GM19099 (cell line): ENCODE results near the gene MMEL1.

ENCODE experiments used
- POLR2A ChIP-seq: IDR thresholded peaks from 3 replicates; pipeline ENCODE4 v1.6.1; 2011; ENCODE audit warnings: low read depth; ENCODE audit not compliant: insufficient read length; ENCODE audit errors: extremely low read depth

MMEL1 gene

DNA sequence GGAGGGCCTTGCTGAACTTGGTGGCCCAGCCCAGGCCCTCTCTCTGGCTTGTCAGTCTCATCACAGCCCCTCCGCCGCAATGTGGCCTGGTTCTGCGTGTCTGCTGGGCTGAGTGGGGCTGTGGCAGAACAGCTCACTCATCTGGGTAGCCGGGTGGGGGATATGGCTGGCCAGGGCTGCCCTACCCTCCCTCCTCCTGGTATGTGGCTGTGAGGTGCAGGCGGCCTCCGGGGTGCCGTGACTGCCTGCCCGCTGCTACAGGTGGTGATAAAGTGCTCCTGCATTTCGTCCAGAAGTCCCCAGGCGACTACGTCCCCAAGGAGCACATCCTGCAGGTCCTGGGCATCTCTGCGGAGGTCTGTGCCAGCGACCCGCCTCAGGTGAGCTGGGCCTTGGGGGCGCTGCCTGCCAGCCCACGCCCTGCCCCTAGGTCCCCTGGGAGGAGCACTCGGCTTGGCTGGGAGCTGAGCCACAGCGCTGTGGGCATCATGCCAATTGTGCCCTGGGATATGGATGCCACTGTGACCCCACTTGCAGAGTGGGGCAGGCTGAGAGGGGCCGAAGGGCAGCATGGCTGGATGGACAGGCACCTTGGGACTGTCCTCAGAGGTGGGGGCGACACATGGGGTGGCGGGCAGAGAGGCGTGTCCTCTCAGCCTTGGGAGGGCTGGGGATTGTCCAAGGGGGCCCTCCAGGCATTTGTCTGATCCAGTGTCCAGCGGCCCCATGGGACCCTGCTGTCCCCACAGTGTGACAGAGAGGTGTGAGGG lies 44.0 kb downstream of the MMEL1 start:
- no peak for TF ChIP-seq POLR2A

DNA sequence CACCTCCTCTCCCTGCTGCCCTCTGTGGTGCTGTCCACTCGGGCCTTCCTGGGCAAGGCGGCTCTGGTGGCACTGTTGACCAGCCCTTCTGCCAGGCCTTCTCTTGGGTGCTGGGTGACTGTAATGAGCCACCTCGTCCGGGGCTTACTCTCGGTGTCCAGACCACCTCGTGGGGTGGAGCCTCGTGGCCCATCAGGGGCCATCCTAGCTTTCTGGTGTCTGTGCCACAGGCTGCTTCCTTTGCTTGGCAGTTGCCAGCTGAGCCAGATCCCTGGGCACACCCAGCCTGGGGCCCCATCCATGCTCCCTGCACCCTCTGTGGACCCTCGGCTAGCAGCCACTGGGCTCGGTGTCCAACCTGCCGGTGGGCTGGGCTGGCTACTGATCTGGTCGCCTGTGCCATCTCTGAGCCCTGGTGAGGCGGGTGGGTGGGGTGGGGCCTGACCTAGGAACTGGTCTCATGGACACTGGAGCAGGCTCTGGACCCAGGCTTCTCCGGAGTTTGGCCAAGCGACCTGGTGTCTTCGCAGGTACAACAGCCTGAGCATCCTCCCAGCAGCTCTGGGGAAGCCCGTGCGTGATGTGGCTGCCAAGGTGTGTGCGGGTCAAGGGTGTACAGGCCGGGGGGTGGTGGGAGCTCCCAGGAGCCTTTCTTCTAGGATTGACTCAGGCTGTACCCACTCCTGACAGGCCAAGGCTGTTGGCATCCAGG lies 44.8 kb downstream of the MMEL1 start:
- no peak for TF ChIP-seq POLR2A

DNA sequence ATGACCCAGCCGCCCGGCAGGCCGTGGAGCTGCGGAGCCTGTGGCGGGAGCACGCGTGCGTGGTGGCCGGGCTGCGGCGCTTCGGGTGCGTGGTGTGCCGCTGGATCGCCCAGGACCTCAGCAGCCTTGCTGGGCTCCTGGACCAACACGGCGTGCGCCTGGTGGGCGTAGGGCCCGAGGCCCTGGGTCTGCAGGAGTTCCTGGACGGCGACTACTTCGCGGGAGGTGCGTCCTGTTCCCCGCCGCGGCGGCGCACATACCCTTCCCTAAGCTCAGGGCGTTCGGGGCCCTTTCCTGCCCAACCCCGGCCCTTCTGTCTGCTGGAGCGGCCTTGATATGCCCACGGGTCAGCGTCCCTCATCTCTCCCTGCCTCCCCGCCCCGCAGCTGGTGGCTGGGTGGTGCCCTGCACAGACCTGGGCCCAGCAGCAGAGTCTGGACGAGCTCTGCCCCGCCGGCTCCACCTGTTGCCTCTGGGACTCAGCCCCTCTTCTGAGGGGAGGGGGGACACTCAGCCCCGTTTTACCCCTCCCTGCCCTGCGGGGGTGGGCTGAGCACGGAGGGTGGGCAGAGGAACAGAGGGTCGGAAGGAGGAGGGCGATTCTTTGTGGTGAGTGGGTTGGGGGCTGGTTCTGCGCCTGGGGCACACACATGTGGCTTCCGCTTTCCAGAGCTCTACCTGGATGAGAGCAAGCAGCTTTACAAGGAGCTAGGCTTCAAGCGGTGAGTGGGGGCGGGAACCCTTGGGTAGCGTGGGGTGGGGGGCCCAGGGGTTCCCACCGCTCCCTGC lies 45.6 kb downstream of the MMEL1 start:
- TF ChIP-seq POLR2A: no peak

DNA sequence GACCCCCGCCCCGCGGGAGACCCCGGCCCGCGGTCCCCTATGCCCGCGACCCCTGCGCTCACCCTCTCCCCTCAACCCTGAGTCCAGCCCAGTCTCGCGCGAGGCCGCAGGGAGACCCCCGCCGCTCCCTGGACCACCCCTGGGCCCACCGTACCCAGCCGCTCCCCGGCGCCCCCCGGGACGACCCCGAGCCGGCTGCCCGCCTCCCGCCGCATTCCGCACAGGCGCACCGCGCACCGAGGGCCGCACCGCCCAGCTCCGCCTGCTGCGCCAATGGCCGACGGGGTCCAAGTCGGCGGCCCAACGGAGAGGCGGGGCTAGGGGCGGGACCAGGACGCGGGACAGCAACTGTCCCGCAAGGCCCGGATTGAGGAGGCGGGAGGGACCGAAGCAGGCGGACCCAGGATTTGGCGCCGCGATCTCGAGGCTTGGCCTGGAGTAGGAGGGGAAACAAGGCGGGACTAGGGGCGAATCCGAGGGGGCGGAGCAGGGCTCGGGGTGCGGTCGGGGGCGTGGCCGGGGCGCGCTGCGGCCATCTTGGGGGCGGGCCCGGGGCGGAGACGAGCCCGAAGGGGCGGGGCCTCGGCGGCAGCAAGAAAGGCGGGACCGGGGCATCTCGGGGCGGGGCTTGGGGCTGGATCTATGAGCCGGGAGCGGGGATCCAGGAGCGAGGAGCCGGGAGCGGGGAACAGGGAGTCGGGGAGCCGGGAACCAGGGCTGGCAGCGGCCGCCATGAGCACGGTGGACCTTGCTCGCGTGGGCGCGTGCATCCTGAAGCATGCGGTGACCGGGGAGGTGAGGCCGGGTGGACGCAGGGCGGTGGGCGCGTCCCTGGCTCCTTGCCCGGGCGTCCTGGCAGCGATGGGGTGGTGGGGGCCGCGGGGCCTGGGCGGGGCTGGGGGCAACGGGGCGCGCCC lies 46.4 kb downstream of the MMEL1 start, which contains the start of gene PRXL2B:
TSS of gene PRXL2B (plus strand) at position 624 of the 917 bp plus-strand sequence. CDS start at position 733, 109 bp downstream.
- TF ChIP-seq POLR2A: peak; percentile 68

DNA sequence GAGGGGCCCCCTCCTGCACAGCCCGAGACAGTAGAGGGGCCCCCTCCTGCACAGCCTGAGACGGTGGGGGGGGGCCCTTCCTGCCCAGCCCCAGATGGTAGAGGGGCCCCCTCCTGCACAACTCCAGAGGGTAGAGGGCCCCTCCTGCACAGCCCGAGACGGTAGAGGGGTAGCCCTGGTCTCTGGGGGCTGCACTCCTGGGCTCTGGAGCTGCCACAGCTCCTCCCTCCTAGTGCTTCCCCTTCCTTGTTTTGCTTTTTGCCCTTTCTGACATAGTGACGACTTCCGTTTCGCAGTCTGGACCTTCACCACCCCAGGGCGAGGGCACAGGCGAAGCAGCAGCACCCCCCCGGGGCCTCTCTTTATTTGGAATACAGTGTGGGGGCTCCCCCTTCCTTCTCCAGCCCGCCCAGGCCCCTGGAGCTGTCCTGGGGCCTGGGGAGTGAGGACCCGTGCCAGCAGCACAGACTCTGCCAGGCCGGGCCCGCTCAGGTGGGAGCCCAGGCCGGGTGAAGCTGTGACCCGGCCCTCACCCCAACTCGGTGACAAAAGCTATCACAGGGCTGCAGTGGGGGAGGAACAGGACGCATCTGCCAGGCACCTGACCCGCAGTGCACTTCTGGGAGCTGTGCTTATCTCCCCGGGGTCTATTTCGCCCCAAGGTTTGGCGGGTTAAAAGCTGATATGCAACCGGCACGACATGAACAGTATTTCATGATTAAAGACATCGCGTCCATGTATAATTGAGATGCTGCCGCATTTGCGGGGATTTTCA lies 47.3 kb downstream of the MMEL1 start:
- peak; percentile 75 for TF ChIP-seq POLR2A

DNA sequence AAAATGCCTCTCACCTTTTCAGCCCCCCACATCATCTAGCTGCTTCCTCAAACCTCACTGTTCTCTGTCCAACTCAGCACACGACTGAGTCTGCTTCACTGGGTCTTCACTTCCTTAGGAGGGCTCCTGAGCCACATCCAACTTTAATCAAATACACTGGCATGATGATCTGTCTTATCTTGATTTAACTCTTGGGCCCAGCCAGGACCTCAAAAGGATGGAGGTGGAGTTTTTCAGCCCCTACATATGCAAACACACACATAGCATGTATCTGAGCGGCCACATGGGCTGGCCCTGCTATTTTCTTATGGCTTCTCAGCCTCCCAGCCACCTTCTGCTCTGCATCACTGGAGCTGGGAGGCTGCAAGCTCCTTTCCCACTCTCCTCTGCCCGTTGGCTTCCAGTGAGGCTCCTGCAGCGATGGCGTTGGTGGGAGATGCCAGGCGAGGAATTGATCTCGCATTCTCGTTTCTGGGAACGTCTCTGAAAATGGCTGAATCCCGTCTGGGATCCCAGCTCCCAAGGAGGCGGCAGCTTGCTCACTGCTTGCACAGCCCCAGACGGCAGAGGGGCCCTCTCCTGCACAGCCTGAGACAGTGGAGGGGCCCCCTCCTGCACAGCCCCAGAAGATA lies 48.0 kb downstream of the MMEL1 start:
- TF ChIP-seq POLR2A: no peak

DNA sequence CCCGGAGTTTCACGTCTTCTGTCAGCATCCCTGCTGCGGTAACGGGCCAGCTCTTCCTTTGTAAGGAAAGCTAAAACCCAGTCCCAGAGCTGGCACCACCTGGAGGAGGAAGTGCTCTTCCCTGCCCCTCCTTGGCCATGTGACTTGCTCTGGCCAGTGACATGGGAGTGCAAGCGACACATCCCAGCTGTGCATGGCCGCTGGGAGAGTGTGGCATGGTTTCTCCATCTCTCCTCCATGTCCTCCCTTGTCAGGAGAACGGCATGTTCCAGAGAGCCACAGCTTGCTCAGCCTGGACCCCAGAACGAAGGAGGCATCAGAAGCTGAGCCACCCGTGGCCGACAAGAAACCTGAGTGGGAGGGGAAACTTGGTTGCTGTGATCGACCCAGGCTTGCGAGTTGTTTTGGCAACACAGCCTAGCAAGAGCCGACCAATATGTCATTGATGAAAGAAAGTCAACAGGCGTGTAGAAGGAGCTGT lies 48.9 kb downstream of the MMEL1 start:
- TF ChIP-seq POLR2A: no peak

DNA sequence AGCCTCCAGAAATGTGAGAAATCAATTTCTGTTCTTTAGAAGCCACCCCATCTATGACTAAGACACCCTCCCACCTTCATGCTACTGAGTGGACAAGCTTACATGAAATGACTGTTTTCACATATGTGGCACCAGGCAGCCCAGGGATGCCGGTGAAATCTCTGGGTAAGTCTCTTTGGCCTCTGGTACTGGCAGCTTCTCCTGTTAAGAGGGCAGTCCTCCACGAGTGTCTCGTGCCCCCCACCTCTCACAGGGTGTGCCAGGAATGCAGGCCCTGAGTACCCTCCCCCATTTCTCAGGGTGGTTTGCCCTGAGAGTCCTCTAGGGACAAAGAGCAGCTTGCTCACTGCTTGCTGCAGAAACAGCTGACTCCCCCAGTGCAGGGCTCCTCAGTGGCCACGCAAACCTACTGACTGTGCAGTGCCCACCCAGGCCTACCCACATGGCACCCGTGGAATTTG lies 49.5 kb downstream of the MMEL1 start:
- TF ChIP-seq POLR2A: no peak

DNA sequence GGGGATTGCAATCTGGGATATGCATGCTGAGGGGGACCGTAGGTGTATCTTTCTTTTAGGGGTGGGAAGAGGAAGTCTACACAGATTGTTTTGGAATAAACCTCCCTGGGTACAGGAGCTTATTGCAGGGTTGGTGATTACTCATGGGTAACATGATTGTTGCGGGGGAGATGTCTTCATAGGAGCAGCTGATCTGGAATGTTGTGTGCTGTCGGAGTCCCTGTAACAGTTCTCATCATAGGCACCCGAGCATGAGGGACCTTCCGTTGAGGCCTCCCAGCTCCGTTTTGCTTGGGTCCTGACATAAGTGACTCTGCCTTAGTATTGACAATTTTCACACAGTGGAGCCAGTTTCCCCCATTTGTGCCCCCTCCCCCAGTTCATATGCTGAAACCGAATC lies 50.4 kb downstream of the MMEL1 start:
- TF ChIP-seq POLR2A: no peak

DNA sequence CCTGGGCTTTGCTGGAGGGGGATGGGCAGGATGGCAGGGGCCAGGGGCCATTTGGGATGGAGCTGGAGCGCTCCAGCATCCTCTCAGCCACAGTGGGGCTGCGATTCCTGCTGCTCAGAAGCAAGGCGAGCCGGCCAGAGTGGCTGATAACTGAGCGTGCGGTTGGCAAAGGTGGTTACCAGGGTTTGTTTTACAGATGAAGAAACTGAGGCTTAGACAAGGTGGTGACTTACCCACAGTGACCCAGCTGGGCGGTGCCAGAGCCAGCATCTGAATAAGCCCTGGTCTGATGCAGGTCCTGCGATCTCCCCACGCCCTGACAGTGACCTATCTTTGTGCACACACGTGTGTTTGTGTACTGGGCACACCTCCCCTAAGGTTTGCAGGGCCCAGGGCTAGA lies 52.1 kb downstream of the MMEL1 start:
- no peak for TF ChIP-seq POLR2A

DNA sequence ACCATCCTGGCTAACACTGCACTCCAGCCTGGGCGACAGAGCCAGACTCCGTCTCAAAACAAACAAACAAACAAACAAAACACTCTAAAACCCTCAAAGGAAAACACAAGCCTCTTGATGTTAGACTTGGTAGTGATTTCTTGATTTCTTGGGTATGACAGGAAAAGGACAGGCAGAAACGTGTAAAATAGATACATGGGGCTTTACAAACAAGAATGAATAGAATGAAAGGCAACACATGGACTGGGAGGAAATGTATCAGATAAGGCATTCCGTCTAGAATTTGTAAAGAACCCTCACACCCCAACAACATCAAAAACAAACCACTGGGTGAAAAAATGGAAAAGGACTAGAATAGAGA lies 54.1 kb downstream of the MMEL1 start:
- TF ChIP-seq POLR2A: no peak

DNA sequence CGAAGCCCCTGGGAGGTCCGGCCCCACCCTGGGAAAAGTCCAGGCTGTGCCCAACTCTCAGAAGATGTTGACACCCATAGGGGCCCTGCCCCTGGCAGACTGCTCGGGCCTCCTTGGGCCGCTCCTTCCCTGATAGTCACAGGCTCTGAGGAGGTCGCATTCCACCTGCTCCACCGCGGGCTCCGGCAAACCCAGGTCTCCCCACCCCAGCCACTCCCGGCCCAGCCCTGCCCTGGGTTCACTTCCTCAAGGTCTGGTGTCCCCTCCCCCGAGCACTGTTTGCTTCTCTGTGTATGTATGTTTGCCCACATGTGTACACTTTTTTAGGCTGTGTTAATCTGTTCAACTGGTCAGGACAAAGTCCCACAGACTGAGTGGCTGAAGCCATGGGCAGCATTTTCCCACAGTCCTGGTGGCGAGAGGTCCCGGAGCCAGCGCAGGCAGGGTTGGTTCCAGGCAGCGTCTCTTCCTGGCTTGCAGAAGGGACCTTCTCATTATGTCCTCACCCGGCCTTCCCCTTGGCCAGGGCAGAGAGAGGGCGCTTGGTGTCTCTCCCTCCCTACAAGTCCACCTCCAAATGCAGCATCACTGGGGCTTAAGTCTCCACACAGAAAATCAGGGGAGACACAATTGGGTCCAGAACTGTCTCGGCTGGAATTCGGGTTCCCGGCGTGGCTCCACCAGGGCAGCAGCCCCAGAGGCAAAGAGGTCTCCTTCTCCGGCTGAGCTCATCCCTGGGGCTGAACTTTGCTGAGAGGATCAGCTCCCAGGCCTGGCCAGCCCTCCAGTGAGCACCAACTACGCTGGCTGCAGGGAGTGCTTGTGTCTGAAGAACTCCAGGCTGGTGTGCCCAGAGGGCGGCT lies 56.8 kb downstream of the MMEL1 start:
- TF ChIP-seq POLR2A: no peak

DNA sequence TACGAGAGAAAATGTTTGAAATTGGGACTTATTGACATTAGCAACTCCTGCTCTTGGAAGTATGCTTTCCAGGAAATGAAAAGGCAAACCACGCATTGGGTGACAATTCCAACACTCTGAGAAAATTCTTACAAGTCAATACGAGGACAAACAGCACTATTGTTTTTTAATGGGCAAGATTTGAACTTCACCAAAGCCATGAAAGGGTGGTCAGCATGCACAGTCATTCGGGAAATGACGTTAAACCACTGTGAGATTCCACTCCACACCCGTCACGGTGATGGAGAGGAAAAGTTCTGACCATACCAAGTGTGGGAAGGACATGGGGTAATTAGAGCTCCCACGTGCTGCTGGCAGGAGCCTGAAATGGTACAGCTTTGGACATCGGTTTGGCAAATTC lies 58.5 kb downstream of the MMEL1 start:
- no peak for TF ChIP-seq POLR2A
